ENCODE measurements around the gene SBF2. TPM values are rescaled to one million over a fixed set of nuclear protein-coding genes. Genes with fewer than 3 reads are reported as not detected.

Gene SBF2
- total RNA-seq, 1 donor from 2014 or later: 21.1 TPM

GRCh38 chr11:10107497-10107896 is 186.5 kb downstream of the SBF2 start:
- H3K4me3 ChIP-seq (ENCODE audit: low read depth, low read length): no peak overlapping the region
- no peak for DNase-seq (ENCODE audit: low read depth)
- H3K27me3 ChIP-seq (ENCODE audit: control insufficient read depth, insufficient read depth, low read length): no peaks in the 10 kb centered on the region
- TF ChIP-seq, protein P1, sequence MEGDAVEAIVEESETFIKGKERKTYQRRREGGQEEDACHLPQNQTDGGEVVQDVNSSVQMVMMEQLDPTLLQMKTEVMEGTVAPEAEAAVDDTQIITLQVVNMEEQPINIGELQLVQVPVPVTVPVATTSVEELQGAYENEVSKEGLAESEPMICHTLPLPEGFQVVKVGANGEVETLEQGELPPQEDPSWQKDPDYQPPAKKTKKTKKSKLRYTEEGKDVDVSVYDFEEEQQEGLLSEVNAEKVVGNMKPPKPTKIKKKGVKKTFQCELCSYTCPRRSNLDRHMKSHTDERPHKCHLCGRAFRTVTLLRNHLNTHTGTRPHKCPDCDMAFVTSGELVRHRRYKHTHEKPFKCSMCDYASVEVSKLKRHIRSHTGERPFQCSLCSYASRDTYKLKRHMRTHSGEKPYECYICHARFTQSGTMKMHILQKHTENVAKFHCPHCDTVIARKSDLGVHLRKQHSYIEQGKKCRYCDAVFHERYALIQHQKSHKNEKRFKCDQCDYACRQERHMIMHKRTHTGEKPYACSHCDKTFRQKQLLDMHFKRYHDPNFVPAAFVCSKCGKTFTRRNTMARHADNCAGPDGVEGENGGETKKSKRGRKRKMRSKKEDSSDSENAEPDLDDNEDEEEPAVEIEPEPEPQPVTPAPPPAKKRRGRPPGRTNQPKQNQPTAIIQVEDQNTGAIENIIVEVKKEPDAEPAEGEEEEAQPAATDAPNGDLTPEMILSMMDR (IDR thresholded peaks at IDR 0.05; ENCODE audit: insufficient read depth, low read length, poor library complexity, severe bottlenecking): no peak
- H3K36me3 ChIP-seq (ENCODE audit: control insufficient read depth, insufficient read depth, low read length): no peaks in the 10 kb centered on the region

- DNase-seq (ENCODE audit: low read depth): no peak
- TF ChIP-seq, protein P1 (IDR thresholded peaks at IDR 0.05; ENCODE audit: insufficient read depth, low read length, poor library complexity, severe bottlenecking): no peak
- Histone ChIP-seq H3K4me3 (ENCODE audit: low read depth, low read length) (no peak overlapping the region), H3K27me3 (ENCODE audit: control insufficient read depth, insufficient read depth, low read length) (no peaks in the 10 kb centered on the region), H3K36me3 (ENCODE audit: control insufficient read depth, insufficient read depth, low read length) (no peaks in the 10 kb centered on the region)
These were observed 196.4 kb downstream of the SBF2 start for GRCh38 chr11:10097615-10098014.

DNA sequence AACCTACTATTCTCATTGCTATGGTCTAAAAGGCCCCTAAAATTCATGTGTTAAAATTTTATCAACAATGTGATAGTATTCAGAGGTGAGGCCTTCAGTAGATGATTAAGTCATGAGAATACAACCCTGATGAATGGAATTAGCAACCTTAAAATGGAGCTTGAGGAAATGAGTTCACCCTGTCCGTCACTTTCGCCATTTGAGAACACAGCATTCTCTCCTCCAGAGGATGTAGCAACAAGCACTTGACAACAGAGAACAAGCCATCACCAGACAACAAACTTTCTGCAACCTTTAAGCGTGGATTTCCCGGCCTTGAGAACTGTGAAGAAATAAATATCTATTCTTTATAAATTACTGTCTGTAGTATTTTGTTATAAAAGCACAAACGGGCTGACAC is 197.0 kb downstream of the SBF2 start:
- no peak overlapping the region for H3K4me3 ChIP-seq (ENCODE audit: low read depth, low read length)

DNA sequence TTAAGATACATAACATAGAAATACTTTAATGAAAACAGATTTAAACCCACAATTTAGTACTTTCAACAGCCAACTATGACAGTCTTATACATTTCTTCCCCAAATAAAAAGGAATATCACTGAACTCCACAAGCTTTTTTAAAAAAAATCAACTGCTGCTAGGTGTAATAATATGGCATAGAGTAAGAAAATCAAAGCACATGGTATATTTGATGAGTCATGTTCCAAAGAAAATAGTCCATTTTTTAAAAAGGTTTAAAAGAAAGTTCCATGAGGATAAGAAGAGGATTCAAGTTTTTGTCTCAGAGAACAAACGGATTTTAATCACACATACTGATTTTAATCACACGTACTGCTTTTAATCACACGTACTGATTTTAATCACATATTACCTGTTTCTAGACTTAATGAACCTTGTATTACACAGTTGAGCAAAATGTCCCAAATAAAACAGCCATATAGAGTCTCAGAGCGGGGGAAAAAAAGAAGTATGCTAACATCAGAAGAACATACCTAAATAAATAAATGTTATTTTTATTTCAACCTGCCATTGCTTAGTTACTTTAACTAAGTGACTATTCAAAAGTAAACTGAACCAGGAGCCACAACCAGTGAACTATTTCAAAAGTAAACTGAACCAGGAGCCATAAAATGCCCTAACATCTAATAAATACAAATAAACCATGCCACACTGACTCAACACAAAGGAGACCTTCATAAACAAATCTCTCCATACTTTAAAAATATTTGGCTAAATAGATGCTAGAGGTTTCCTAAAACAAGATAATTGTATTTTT is 198.4 kb downstream of the SBF2 start:
- H3K4me3 ChIP-seq (ENCODE audit: low read depth, low read length): no peak overlapping the region
- no peaks in the 10 kb centered on the region for H3K36me3 ChIP-seq (ENCODE audit: control insufficient read depth, insufficient read depth, low read length)
- H3K27me3 ChIP-seq (ENCODE audit: control insufficient read depth, insufficient read depth, low read length): no peaks in the 10 kb centered on the region
- TF ChIP-seq, protein P1 (IDR thresholded peaks at IDR 0.05; ENCODE audit: insufficient read depth, low read length, poor library complexity, severe bottlenecking): no peak
- DNase-seq (ENCODE audit: low read depth): no peak

More for the DNA sequence above, 197.0 kb downstream of the SBF2 start:
- DNase-seq (ENCODE audit: low read depth): no peak
- Histone ChIP-seq H3K27me3 (ENCODE audit: control insufficient read depth, insufficient read depth, low read length) (no peaks in the 10 kb centered on the region), H3K36me3 (ENCODE audit: control insufficient read depth, insufficient read depth, low read length) (no peaks in the 10 kb centered on the region)
- TF ChIP-seq, protein P1 (IDR thresholded peaks at IDR 0.05; ENCODE audit: insufficient read depth, low read length, poor library complexity, severe bottlenecking): no peak

GRCh38 chr11:10092426-10092825 is 201.6 kb downstream of the SBF2 start:
- TF ChIP-seq, protein P1 (IDR thresholded peaks at IDR 0.05; ENCODE audit: insufficient read depth, low read length, poor library complexity, severe bottlenecking): no peak
- Histone ChIP-seq H3K4me3 (ENCODE audit: low read depth, low read length) (no peak overlapping the region), H3K27me3 (ENCODE audit: control insufficient read depth, insufficient read depth, low read length) (no peaks in the 10 kb centered on the region), H3K36me3 (ENCODE audit: control insufficient read depth, insufficient read depth, low read length) (no peaks in the 10 kb centered on the region)
- no peak for DNase-seq (ENCODE audit: low read depth)
